Omental fat pad (tissue), 4 donors: ENCODE measurements around the gene LRRC15. TPM values are rescaled to one million over a fixed set of nuclear protein-coding genes. Genes with fewer than 3 reads are reported as not detected.

Experiments
- ATAC-seq: fragments of 150-250 bp; one replicate; pipeline ENCODE4 v1.9.1; 2016; ENCODE audit warnings: mild to moderate bottlenecking, moderate library complexity; ENCODE audit not compliant: low FRiP score
- DNase-seq: peaks from one replicate; pipeline ENCODE4 v3.0.0-alpha.2; 2019; ENCODE audit warnings: low spot score
- CTCF ChIP-seq, 3 donors: fragments of 450-650 bp; IDR thresholded peaks; one replicate each; pipeline ENCODE4 v1.5.1; 2016 to 2017; ENCODE audit warnings: antibody characterized with exemption in 3 of 3, mild to moderate bottlenecking in 3 of 3, moderate library complexity in 2 of 3
- total RNA-seq, 4 donors: library from RNA; depleted of rRNA; stranded (reverse); fragments of >200 nt; gene quantifications; one replicate each; pipeline ENCODE4 v1.1.0, GENCODE V29; 2016

Gene LRRC15
- total RNA-seq, 4 donors from 2014 or later: 0.12 to 0.37 (median 0.13) TPM; not detected in 1

- DNase-seq (no peak), ATAC-seq (no peak)
- TF ChIP-seq CTCF (IDR thresholded peaks at IDR 0.05): no peak
These were observed 5.4 kb upstream of the LRRC15 start for GRCh38 chr3:194374935-194375334.

GRCh38 chr3:194373899-194374298 is 4.4 kb upstream of the LRRC15 start:
- no peak for DNase-seq
- no peak for ATAC-seq
- no peak for TF ChIP-seq CTCF (IDR thresholded peaks at IDR 0.05)

GRCh38 chr3:194373028-194373427 is 3.5 kb upstream of the LRRC15 start:
- ATAC-seq (no peak), DNase-seq (no peak)
- TF ChIP-seq CTCF (IDR thresholded peaks at IDR 0.05): no peak

GRCh38 chr3:194370753-194371152 is 1.2 kb upstream of the LRRC15 start:
- TF ChIP-seq CTCF (IDR thresholded peaks at IDR 0.05): no peak
- DNase-seq (no peak), ATAC-seq (no peak)

GRCh38 chr3:194368918-194369317 is 625 bp downstream of the LRRC15 start:
- ATAC-seq (no peak), DNase-seq (no peak)
- TF ChIP-seq CTCF (IDR thresholded peaks at IDR 0.05): no peak

GRCh38 chr3:194367992-194368841 is 1.3 kb downstream of the LRRC15 start:
- ATAC-seq (no peak), DNase-seq (no peak)
- no peak for TF ChIP-seq CTCF (IDR thresholded peaks at IDR 0.05)

GRCh38 chr3:194365978-194366490 is 3.5 kb downstream of the LRRC15 start:
- DNase-seq (no peak), ATAC-seq (no peak)
- TF ChIP-seq CTCF (IDR thresholded peaks at IDR 0.05): no peak
